Ishikawa (cell line): ENCODE measurements around the gene ADCY7.

Source experiments
- CREB1 ChIP-seq: IDR thresholded peaks from 2 replicates; pipeline ENCODE4 v1.6.1; 2012; ENCODE audit warnings: low read depth
- FOXM1 ChIP-seq: IDR thresholded peaks from 2 replicates; pipeline ENCODE4 v1.6.1; 2012; ENCODE audit warnings: low read depth, borderline replicate concordance
- REST ChIP-seq: IDR thresholded peaks from 2 replicates; pipeline ENCODE4 v1.6.1; 2012; ENCODE audit warnings: low read depth, mild to moderate bottlenecking

- TF ChIP-seq REST (no peak), CREB1 (no peak), FOXM1 (no peak)
Observed at GRCh38 chr16:50306287-50306686, 39.9 kb downstream of the ADCY7 start.
